Non-pigmented ciliary epithelial cell (primary cell): ENCODE data around the gene MZB1.
"Not testable (repeated sequence)": the region's sequence is repeated elsewhere in the genome, so short reads cannot be mapped to it uniquely, and the experiment has no call there.

Experiments used
- DNase-seq: peaks from one replicate; pipeline ENCODE4 v3.0.0-alpha.2; 2010; ENCODE audit warnings: low read depth

MZB1 gene

DNA sequence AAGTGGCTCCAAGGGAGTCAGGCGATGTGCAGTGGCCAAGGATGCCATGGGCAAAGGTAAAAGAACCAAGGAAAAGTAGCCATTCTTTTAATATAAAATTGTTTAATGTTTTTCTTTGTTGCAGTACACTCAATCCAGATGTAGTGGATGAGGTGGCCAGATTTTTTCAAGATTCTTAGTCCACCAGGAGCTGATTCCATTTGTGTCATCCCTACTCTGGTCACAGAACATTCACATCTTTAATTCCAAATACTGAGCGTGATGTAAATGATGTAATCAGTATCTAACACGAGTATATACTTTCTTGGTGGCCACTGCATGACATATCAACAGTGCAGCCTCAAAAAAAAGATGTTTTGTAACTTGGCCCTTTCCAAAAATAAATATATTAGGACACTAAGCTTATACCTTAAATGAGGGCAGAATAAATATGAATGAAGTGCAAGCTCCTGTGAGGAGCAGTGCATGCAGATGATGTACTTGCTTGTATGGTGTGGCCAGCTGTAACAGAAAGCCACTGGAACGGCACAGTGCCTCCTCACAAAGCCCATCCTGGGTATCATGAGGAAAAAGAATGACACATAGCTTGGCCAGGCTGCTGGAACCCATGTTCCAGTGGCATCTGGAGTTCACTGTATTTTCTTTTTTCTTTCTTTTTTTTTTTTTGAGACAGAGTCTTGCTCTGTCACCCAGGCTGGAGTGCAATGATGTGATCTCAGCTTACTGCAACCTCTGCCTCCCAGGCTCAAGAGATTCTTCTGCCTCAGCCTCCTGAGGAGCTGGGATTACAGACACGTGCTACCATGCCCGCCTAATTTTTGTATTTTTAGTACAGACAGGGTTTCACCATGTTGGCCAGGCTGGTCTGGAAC is 20.6 kb upstream of the MZB1 start:
- no peak for DNase-seq

DNA sequence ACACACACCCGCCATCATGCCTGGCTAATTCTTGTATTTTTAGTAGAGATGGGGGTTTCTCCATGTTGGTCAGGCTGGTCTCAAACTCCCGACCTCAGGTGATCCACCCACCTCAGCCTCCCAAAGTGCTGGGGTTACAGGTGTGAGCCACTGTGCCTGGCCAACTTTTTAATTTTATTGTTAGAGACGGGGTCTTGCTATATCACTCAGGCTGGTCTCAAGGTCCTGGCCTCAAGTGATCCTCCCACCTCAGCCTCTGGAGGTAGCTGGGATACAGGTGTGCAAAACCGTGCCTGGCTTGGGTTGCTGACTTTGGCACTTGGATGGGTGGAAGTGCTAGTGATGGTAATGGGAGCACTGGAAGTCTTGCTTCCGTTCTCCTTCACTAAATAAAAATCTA is 19.4 kb upstream of the MZB1 start:
- not testable (repeated sequence) for DNase-seq

DNA sequence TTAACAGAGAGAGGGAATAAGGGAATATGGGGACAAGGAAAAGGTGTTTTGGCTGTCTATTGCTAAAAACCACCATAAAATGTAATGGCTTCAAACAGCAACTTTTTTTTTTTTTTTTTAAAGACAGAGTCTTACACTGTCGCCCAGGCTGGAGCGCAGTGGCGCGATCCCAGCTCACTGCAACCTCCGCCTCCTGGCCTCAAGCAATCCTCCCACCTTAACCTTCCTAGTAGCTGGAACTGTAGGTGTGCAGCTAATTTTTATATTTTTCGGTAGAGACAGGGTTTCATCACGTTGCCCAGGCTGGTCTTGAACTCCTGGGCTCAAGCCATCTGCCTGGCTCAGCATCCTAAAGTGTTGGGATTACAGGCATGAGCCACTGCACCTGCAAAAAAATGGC is 18.5 kb upstream of the MZB1 start:
- no peak for DNase-seq

DNA sequence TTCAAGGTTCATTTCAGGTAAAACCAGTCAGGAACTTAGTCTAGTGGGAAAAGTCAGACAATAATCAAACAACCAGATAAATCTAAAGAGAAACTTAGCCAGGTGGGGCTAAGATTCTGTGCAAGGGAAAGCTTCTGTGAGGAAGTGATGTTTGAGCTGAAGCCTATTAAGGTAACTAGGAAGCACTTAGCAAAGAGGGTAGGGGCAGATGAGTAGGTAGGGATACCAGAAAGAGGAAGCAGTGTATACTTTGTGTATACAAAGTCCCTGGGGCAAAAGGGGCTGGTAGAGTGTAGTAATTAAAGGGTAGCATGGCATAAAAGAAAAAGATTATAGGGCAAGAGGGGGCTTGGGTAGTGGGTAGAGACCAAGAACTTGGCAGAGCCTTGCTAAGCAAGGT is 17.8 kb upstream of the MZB1 start:
- no peak for DNase-seq

DNA sequence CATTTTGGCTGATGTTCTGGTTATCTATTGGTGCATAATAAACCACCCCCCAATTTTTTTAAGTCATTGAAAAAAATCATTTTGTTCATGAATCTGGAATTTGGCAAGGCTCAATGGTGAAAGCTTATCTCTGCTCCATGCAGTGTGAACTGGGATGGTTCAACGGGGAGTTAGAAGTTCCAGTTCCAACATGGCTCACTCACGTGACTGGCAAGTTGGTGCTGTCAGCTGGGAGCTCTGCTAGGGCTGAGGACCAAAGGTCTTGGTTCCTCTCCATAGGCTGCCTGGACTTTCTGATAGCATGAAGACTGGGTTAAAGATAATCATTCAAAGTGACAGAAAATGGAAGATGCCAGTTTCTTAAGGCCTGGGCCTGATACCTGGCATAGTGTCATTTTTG is 17.2 kb upstream of the MZB1 start:
- DNase-seq = no peak

DNA sequence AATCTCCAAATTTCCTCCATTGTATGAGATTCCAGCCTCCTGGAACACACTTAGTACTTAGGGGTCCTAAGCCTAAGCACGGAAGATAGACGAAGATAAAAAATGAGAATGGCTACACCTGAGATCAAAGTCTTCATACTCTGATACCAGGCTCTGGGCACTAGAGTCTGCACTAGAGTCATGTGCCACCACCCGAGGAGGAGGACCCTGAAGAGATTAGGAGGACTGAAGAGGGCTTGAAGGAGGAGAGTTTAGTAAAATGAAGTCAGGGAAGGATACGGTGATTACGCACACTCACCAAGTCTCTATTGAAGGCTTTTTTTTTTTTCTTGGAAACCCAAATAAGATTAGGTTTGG is 14.7 kb upstream of the MZB1 start:
- DNase-seq = no peak

DNA sequence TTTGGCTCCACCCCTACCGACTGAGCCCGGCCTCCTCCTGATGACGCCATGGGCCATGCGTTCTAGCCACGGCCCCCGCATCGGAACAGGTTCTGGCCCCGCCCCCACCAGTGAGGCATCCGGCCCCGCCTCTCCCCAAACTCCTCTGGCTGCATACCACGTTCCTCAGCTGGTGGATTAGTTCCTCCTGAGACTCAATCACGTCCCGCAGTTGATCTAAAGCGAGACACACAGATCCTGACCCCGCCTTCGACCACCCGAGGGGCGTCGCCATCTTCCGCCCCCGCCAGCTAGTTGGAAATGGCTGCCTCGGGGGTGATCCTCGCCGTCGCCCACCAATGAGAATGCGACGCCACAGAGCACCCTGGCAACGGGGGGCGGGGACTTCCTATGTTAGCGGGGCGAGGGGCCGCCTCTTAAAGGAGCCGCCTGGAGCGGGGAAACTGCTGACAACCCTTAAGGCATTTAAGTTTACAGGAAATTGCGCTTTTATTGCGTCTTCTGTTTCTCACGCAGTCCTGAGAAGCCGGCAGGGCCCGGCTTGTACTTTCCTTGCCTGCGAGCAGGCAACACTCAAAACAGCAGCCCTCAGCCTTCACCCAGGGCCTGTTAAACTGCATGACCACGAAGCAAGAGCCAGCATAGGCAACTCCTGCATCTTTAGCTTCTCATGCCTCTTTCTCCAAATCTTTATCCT is 14.2 kb upstream of the MZB1 start, which contains the start of gene SPATA24:
TSS of gene SPATA24 (minus strand) at position 303 of the 697 bp plus-strand sequence. CDS start at position 274, 29 bp downstream.
- DNase-seq = peak; percentile 83

DNA sequence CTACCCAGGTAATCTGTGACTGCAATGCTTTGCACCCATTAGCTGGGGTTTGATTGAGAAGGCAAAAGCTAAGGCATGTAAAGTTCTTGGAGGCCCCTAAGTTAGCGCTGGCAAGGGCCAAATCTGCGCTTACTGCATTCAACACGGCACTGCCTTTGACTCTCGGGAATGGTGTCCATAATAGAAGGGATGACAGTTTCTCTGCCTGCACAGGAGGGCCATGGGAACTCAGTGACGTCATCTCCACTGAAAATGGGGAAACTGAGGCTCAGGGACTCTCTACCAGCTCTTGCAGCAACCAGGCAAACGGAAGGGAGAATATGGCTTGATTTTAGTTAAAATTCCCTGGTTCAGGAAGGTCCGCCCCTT is 13.7 kb upstream of the MZB1 start:
- DNase-seq = no peak

DNA sequence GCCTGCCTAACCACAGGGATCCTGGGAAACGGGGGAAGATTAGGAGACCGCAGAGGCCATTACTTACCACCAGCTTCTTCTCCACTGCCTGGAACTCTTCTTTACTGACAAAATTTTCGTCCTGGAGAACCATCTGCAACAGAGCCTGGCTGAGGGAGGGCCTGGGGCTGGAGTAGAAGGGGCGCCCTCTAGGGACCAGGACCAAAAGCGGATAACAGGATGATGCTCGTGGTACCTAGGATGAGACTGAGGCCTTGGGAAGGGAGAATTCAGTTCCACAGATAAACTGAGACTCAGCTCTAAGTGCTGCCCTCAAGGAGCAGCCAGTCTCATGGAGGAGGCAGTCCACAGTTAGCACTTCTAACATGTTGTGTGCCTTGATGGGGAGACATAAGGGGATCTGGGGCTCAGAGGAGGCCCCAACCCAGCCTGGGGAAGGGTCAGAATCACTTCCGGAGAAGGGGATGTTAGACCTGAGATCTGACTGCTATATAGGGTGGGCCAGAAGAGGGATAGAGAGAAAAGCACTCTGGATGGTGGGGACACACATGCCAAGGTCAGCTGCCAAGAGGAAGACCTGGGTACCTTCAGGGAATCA is 12.9 kb upstream of the MZB1 start:
- DNase-seq = no peak

DNA sequence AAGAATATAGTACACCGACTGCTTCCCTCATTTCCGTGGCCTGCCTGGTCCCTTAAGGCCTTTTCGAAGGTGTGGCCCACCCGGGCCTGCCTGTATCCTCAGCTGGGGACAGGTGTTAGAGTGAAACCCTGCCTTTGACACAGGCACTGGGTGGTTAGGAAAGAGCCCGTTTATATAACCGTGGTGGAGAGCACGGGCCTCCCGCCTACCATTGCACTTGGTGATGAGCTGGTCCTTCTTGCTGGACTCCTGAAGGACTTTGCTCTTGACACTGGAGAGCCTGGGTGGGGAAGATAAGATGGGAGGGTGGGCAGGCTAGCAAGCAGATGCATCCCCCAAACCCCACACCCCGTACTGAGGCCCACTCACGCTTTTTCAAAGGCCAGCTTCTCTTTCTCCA is 11.8 kb upstream of the MZB1 start:
- DNase-seq = no peak

DNA sequence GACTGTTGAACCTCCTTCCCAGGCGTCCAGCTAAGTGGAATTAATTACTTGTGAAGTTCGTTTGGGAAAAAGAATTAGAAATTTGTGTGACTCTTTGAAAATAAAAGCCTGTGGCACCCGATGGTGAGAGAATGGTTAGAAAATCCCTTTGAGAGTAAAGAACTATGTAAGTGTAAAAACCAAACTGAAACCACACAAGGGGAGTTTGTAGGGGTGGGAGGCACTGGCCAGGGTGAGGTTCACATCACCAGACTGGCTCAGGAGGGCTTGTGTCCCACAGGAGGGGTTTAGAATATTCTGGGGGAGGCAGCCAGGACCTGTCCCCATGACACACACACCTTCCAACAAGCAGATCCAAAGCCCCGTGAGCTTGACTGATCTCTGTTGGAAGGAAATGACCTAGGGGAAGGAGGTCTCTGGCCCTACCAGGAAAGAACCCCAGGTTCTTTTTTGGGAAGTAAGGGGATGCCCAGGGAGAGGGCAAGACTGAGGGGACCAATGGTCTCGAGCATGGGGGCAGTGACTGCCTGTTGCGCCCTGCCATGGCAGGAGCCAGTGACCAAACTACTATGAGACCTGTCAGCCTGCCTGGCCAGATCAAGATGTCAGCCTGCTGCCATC is 9.9 kb upstream of the MZB1 start:
- DNase-seq = no peak

DNA sequence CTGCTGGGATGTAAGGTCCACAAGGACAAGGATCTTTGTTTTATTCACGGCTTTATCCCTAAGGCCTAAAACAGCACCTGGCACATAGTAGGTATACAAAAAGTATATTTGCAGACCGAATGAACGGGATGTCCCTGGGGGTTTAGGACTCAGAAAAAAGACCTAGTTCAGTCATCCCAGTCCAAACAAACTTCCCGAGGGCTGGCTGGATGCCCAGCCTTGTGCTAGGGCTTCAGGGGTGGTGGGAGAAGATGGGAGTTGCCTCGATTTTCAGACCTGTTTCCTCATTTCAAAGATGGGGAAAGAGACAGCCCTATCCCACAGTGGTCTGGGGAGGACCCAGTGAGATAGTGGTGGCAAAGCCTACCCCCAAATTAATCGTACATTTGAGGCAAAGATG is 8.2 kb upstream of the MZB1 start:
- DNase-seq = no peak

DNA sequence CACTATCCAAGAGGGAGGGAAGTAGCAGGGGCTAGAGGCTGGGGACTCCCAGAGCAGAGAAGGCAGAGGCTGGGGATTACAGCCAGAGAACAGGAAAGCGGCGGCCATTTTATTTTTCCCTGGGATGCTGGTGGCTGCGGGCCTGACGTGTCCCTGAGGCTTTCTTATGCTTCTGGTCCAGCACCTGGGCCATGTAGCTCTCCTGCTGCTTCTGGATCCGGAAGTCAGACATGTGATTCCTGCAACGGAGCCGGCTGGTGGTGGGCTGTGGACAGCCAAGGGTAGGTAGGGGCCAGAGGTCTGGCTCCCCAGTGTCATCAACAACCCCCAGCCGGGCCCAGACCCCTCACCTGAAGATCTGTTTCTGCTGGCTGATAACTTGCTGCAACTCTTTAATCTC is 7.0 kb upstream of the MZB1 start:
- DNase-seq = no peak

DNA sequence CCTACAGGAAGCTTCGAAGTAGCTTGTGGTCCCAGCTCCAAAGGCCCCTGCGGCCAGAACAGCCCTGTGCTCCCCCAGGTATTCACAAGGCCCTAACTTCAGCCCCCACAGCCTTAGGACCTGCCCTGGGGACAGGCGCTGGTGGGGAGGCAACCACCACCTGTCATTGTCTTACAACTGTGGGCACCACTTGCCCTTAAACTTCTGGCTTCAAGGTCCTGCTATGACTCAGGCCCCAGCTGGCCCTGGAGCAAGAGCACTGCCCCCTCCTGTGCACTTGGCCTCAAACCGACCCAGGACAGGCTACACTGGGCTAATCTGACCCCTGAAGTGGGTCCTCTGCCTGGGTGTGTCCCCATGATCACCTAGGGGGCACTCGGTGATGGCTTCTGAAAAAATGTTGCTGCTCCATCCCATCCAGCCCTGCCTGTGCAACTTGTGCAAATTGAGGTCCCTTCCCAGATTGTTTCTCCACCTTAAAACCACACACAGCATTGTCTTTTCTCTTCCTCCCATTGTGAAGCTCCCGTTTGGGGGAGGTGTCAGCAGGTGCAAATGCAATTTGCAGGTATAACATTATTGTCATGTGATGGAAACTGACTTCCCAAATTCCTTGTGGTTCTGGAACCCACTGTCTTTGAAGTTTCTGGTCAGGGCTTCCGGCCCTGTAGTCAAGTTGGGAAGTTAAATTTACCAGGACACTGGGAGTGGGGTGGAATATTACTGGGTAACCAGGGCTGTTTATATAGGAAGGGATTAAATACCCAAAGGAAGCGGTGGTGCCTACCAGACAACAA is 6.3 kb upstream of the MZB1 start:
- DNase-seq = no peak

DNA sequence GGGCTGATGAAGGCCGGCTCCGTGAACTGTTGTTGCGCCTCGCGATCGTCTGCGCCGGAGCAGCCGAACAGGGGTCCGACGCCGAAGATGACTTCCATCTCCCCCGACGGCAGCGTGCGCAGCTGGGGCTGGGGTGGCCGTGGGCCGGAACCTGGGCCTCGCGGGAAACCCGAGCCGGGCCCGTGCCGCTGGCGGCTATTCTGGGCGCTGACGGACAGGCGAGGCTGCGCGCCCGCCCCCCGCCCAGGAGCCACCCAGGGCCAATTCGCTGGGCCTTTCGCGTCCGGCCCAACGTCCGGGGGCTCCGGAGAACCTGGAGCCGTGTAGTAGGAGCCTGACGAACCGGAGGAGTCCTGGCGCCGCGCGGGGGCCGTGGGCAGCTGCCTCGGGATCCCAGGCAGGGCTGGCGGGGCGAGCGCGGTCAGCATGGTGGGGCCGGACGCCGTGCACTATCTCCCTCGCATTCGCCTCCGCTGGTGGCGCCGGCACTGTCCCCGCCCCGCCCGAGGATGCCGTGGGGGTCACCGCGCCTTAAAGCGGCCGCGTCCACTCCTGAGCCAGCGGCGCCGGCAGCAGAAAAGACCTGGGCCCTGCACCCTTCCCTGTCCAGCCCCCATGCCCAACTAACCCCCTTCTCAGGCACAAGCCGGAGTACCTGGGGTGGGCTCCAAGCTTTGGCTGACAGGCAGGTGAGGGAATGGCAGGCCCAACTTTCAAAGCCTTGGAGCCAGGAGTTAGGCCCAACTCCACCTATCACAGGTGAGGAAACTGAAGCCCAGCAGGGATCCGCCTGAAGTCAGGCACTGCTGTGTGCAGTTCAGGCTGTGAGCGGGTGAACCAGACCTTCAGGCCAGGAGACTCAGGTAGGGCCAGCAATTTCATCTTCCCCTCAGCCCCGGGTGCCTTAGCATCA is 5.2 kb upstream of the MZB1 start, which contains the start of gene PROB1:
TSS of gene PROB1 (minus strand) at position 451 of the 913 bp plus-strand sequence. CDS start at position 428, 23 bp downstream.
- DNase-seq = no peak

DNA sequence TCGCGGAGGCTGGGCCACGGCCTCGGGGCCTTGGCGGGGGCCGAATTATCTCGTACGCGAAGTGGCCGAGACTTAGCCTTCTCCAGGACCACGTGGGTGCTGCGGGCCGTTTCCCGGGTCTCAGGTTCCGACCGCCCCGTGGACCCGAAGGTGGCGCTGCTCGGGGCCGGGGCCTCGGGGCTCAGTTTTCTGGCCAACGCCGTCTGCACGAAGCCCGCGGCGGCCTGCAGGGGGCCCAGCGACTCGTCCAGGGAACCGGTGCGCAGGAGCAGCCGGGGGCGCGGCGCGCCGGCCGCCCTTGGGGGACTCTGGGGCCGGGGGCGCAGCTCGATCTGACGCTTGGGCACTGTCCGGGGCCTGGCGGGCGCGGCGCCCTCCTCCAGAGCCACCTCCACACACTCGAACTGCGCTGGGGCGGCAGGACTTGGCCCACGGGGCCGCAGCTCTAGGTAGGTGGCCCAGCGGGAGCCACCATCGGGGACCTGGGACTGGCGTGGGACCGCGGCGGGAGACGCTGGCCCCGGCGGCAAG is 4.5 kb upstream of the MZB1 start:
- no peak for DNase-seq

DNA sequence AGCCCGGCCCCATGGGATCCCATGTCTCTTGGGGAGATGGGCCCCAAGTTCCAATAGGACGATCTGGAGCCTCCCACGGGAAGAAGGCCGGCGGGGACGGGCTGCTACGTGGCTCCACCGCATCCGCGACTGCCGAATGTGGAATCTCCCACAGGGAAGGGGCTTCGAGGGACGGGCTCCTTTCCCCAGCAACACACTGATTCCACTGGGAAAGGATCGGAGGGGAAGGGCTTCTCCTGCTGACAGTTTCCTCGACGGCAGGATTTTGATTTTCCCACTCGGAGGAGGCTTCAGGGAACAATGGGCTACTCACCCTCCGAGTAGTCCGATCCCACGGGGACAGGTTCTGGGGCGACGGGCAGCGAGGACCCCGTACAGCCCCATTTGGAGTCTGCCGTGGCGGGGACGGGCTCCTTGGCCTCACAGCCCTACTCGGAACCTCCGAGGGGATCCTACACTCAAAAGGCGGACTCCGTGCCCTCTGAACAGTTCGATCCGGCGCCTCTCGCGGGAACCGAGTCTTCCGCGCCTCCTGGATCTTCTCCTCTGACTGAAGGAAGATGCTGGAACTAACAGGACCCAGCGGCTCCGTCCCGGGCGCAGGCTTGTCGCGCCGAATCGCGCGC is 3.9 kb upstream of the MZB1 start:
- DNase-seq = no peak

DNA sequence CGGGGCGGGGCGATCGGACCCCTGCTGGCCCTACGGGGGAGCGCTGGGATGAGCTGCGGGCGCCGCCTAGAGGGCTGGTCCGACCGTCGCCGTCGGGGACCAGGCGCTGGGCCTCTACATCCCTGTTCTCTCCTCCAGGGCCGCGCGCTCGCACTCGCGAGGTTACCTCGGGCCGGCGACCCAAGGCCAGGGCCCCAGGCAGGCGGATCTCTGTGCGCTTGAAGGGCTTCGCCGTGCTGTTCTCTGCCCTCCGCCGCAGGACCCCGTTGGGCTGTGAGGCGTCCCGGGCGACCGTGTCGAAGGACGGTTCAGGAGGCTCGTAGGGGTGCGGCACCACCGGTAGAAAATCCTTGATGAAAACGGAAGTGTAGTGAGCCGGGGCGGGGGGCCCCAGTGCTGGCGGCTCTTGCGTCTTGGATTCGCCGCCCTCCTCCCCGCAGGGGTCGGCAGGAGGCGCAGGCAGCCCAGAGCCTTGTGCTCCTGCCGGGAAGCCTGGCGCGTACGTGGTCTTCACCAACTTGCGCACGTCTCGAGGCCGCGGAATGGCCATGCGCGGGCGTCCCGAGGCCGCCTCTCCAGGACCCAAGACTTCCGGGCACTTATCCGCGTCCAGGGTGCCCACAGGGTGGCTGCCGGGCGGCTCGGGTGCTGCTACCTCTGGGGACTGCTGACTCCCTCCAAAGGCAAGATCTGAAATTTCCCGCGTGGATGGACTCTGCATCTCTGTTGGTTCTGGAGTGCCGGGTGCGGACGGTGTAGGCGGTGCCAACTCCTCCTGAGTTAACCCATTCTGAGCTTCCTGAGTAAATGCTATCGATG is 3.2 kb upstream of the MZB1 start:
- no peak for DNase-seq

DNA sequence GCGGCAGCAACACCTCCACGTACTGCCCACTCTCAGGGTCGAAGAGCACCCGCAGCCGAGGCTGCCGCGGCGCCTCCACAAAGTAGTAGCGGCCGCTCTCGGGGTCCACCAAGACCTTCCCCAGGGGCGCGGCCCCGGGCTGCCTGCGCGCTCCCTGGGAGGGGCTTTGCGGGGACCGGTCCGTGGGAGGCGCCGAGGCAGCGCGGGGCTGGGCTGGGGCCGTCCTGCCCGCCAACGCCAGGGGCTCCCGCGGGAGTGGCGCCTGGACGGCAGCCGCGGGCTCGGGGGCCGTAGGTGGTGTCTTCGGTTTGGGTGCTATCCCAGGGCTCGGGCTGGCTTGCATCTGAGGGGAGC is 2.6 kb upstream of the MZB1 start:
- no peak for DNase-seq
